NCI-H526 (cell line): ENCODE results near the gene NDST1.

Experiments used
- DNase-seq, 2 experiments: peaks; one replicate each; lab custom pipeline; 2025; lab: John Stamatoyannopoulos, UW

NDST1 gene

GRCh38 chr5:150544611-150545219 lies 36.8 kb downstream of the NDST1 start:
- peak; percentile 17 to 72 for DNase-seq

GRCh38 chr5:150545246-150545645 lies 37.3 kb downstream of the NDST1 start:
- no peak for DNase-seq

- DNase-seq: no peak
Observed at GRCh38 chr5:150548123-150548522, 40.2 kb downstream of the NDST1 start.

GRCh38 chr5:150549735-150550134 lies 41.8 kb downstream of the NDST1 start:
- DNase-seq: no peak

GRCh38 chr5:150550286-150550685 lies 42.4 kb downstream of the NDST1 start:
- DNase-seq: no peak

GRCh38 chr5:150551066-150551465 lies 43.1 kb downstream of the NDST1 start:
- DNase-seq: no peak

- DNase-seq: no peak
Observed at GRCh38 chr5:150553402-150553801, 45.5 kb downstream of the NDST1 start.

GRCh38 chr5:150553911-150554310 lies 46.0 kb downstream of the NDST1 start:
- DNase-seq: no peak

GRCh38 chr5:150554857-150555256 lies 46.9 kb downstream of the NDST1 start:
- DNase-seq: no peak

GRCh38 chr5:150556106-150556505 lies 48.2 kb downstream of the NDST1 start:
- DNase-seq: no peak

GRCh38 chr5:150556859-150557508 lies 49.1 kb downstream of the NDST1 start:
- no peak for DNase-seq

- no peak for DNase-seq
Observed at GRCh38 chr5:150557509-150557872, 49.6 kb downstream of the NDST1 start.

GRCh38 chr5:150558088-150558621 lies 50.2 kb downstream of the NDST1 start:
- no peak for DNase-seq

- DNase-seq: peak in 1 of 2 experiments; percentile 24
Observed at GRCh38 chr5:150559088-150559487, 51.2 kb downstream of the NDST1 start.

- no peak for DNase-seq
Observed at GRCh38 chr5:150559701-150560100, 51.8 kb downstream of the NDST1 start.

GRCh38 chr5:150560401-150561191 lies 52.7 kb downstream of the NDST1 start:
- peak; percentile 59 to 88 for DNase-seq

GRCh38 chr5:150561192-150561512 lies 53.2 kb downstream of the NDST1 start:
- DNase-seq: no peak

GRCh38 chr5:150561571-150562275 lies 53.8 kb downstream of the NDST1 start:
- peak; percentile 37 to 49 for DNase-seq

GRCh38 chr5:150562832-150563231 lies 54.9 kb downstream of the NDST1 start:
- peak in 1 of 2 experiments; percentile 41 for DNase-seq

- no peak for DNase-seq
Observed at GRCh38 chr5:150565868-150566267, 57.9 kb downstream of the NDST1 start.

- no peak for DNase-seq
Observed at GRCh38 chr5:150567031-150567717, 59.2 kb downstream of the NDST1 start.

GRCh38 chr5:150568663-150569062 lies 60.7 kb downstream of the NDST1 start:
- DNase-seq: no peak
